HG03460 (cell line): ENCODE data around the gene VAV3.

Experiments used
- ATAC-seq: cut with Tn5 transposase; IDR thresholded peaks from one replicate; pipeline ENCODE4 v1.9.1; 2021; ENCODE audit not compliant: unreplicated experiment

Gene VAV3

DNA sequence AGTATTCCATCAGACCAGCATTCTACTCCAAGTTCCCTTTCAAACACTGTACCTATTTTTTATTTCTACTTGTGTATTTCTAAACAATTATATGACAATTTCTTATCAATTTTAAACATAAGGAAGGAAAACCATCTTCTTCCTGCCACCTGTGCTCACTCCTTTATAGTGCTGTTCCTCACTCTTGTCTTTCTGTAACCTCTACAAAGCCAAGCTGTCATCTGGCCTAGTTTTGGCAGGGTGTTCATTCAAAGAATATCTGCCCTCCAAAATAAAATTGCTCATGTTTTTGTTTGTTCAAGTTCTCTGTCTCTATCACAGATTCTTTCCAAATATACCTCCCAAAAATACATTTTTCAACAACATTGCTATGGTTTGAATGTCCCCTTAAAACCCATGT, 360.2 kb downstream of the VAV3 start:
- ATAC-seq, result no peak

DNA sequence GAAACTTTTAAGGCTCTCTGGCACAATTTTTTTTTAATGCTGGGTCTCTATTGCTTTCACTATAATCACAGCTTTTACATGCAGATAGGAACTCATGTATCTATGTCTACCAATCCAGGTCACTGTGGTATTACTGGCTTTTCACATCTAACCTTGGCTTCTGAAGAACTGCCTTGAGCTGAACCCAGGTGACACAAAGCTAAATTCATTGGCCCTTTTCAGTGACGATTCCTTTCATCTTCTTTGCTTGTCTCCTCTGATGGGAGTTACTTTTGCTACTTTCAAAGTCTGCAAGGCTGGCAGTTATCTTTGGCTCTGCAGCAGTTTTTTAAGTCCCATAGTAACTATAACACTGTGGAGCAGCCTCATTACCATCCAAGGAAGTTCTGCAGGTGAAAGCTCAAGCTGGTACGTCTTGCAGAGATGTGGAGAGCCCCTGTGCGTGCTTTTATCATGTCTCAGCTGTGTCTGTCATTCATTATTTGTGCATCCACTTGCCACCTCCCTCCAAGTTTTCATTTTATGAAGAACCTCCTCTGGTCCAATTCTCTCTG, 364.3 kb downstream of the VAV3 start:
- no peak for ATAC-seq

DNA sequence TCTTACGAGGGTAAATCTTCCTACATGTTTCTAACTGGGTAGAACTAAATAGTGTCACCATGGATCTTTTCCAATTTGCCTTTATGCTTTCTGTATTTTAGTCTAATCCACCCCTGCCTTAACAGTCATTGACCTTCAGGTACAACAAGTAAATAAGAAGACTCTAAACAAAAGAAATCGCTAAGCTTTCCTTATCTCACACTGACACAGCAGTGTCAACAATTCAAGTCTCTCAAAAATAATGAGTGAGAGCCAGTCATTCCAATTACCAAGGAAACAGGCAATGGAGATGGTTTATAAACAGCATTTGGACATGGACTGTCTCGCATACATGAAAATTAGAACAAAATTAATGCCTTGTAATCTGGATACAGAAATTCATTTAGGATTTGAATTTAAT, 365.8 kb downstream of the VAV3 start:
- no peak for ATAC-seq

DNA sequence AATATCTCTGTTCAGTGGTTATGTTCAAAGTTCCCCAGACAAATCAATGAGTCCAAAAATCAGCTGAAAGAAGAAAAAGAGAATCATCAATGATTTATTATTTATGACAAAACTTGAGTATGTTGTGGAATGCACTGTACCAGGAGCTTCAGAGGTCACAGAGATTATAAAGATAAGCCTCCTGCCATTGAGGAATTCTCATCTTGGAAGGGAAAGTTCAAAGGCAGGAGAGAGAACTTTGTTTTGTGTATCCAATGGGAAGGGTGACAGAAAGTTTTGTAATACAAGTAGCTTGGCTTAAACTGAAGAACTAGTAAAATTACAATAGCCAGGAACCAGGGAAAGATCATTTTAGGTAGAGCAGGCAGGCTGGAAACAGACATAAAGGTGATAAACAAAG, 367.7 kb downstream of the VAV3 start:
- ATAC-seq, result no peak

DNA sequence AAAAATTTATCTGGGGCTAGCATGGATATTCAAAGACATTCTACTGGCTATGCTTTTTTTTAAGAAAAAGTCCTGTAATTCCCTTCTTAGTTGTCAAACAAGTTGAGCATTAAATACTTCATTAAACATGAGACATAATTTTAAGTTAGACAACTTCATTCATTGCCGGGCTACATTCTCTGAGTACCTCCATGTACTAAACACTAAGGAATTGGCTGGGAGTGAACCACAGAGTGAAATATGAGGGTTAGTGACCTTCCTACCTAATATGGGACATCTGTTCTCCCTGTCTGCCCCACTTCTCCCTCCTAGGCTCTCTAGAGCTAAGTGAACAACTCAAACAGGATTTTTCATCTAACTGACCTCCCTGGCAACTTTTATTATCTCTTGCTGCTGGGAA, 370.4 kb downstream of the VAV3 start:
- no peak for ATAC-seq

DNA sequence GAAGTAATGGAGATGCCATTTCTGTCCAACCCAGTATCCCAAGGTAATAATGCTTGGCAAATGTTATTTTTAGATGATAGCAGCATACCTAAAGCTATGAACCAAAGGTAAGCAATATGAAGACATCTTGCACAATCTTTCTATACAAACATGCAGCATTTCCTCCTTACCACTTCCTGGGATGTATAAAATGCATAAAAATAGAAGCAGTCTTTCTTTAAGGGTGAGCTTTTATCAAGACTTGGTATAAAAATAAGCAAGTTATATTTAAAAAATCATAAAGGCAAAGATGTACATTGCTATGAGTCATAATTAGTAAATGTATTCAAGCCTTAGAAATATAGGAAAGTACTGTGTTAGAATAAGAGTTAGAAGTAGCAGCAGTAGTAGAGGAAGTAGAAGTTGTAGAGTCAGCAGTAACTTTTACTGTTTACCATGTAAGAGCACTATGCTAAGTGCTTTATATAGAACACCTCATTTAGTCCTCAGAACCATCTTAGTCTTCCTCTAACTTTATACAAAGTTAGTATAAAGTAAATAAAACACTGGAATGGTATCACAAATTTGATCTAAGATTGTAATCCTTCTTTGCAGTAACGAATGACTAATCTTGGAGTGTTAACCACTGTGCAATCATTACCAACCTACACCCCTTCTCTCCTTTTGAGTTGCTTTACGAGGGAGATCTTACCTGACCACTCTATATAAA, 371.3 kb downstream of the VAV3 start:
- ATAC-seq, result no peak

DNA sequence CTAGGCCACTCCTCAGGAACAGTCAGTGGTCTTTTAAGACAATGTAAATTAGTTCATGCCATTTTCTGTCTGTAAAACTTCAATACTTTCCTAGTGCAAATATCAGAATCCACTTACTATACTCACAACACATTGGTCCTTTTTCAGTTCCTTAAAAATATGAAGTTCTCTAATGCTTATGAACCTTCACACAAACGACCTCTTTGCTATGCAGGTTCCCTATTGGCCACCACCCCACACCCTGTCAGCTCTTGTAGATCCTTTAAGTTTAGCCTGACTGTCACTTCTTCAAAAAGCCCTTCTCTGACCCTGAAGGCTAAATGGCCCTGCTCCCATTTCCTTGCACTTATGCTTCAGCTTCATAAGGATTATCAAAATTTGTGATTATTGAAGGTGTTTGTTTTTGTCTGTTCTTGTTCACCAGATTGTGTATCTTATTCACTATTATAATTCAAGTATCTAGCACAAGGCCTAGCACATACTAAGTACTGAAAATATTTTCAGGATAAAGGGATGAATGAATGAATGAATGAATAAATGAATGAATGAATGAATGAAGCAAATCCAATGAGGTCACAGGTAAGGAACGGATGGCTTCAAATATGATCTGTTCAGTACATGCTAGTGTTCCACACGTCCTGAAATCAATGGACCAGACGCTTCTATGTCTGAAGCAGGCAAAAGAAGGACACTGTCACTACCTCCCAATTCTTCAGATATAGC, 373.9 kb downstream of the VAV3 start:
- ATAC-seq, result no peak

GRCh38 chr1:107590087-107590486, 374.9 kb downstream of the VAV3 start:
- ATAC-seq, result no peak

GRCh38 chr1:107588321-107588720, 376.7 kb downstream of the VAV3 start:
- ATAC-seq, result no peak

GRCh38 chr1:107575226-107575625, 389.8 kb downstream of the VAV3 start:
- no peak for ATAC-seq

DNA sequence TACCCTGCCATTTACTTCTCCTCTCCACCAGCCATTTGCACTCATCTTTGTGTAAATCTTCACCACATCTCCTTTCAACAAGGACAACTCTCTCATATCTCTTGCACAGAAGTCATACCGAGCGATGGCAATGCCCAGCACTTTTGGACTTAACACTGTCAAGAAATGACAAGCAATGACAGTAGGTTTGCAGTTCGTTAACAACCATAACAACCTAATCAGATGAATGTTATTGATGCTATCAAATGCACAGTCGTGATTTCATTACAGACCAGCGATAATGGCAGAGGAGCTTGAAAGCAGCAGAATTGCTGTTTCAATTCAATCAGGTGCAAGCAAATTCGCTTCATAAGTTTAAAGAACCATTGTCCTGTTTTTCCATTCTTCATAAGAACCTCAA, 390.9 kb downstream of the VAV3 start:
- no peak for ATAC-seq

GRCh38 chr1:107572674-107573211, 392.2 kb downstream of the VAV3 start:
- no peak for ATAC-seq

GRCh38 chr1:107570768-107571167, 394.2 kb downstream of the VAV3 start:
- ATAC-seq, result no peak

DNA sequence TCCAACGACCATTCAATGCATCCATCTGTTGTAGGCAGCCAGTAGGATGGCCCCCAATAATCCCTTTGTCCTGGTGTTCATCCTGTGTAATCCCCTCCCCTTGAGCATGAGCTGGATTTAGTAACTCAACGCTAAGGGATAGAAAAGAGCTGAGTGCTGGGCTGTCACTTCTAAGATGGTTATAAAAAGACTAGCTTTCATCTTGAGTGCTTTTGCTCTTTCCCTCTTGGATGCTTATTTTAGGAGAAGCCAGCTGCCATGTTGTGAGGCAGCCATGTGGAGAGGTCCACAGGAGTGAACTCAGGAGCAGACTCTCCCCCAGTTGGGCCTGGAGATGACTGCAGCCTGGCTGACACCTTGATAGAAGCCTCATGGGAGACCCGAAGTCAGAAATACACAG, 401.5 kb downstream of the VAV3 start:
- no peak for ATAC-seq

DNA sequence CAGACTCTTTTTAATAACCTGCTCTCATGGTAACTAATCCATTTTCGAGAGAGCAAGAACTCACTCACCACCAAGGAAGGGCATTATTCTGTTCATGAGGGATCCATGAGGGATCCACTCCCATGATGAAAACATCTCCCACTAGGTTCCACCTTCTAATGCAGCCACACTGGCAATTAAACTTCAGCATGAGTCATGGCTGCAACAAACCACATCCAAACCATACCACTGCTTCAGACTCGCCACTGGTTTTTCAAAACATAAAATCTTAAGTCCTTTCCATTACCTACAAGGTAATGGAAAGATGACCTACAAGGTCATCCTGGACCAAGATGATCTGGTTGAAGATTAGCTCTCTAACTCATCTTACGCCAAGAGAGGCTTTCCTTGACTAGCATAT, 405.1 kb downstream of the VAV3 start:
- no peak for ATAC-seq

DNA sequence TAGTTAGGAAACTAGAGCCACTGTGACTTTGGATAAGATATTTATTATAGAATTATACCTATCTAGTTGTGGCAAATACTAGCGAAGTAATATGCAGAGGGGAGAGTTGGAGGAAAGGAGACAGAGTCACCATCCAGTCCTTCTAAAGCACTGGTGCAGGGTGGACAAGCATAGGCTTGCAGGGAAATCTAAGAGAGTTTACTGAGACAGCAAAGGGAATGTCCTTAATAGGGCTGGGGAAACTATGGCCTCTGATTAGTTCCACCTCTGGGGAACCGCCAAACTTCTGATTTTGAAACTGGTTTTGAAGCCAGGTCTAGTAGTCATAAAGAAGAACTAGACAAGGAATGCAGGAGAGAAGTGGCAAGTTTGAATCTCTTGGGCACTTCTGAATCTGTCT, 407.9 kb downstream of the VAV3 start:
- no peak for ATAC-seq

- no peak for ATAC-seq
Observed at GRCh38 chr1:107555578-107555977, 409.4 kb downstream of the VAV3 start.

DNA sequence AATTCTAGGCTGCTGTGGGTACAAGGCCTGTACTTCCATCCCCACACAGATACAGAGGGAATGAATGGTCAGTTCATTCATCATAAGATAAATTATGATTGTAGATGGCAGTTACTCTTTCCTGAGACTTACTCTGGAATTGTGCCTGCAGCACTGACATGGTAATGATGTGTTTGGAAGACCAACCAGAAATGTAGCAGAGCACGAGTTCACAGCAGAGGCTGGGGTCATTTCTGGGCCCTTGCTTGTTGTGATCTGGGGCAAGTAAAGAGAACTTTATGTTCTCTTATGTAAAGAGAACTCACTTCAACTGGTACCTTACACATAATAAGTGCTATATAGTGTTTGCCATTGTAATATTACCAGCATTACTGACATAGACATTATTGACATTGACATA, 412.2 kb downstream of the VAV3 start:
- ATAC-seq, result no peak

DNA sequence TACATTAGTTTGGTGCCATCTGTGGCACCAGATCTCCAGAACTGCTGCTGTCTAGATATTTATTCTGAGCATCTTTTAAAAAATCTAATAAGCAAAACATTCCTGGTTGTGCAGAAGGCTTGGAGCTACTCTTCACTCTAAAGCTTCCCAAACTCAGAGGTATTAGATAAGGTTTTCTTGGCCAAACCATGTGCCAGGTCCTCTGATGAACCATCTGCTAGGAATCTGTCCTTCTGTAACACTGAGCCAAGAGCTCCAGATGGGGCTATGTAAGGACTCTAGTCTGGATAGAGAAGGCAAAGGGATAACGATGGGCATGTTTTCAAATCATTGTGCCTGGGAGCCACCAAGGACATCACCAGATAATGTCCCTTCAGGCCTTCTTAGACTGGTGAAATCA, 413.5 kb downstream of the VAV3 start:
- ATAC-seq, result no peak

DNA sequence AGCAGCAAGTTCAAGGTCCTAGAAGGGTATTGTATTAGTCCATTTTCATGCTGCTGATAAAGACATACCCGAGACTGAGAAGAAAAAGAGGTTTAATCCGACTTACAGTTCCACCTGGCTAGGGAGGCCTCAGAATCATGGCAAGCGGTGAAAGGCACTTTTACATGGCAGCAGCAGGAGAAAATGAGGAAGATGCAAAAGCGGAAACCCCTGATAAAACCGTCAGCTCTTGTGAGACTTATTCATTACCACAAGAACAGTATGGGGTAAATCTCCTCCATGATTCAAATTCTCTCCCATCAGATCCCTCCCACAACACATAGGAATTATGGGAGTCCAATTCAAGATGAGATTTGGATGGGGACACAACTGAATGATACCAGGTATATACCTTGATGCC, 414.6 kb downstream of the VAV3 start:
- no peak for ATAC-seq

DNA sequence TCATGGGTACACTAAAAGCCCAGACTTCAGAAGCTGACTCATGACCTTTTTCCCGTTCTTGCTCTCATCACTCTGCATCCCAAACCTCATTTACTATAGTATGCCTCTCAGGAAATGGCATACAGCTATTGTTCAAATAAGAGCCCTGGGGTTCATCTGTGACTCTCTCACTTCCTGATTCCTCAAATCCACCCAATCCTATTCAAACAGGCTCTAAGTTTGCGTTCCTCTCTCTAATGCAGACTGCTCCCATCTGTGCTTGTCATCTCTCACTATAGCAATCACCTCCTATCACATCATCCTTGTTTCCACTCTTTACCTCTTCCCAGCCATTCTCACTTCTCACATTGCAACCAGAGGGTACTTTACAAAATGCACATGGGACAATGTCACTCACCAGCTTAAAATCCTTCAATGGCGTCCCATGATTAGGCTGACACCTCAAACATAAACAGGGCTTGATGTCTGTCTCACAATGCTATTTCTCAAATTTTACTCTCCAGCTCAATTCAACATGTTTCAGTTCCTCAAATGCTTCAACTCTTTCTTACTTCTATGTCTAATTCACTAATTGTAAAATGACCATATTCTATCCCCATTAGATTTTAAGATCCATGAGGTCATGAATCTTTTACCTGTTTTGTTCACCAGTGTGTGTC, 415.7 kb downstream of the VAV3 start:
- ATAC-seq, result no peak

GRCh38 chr1:107548276-107548675, 416.7 kb downstream of the VAV3 start:
- no peak for ATAC-seq
